Muscle layer of colon (tissue), 2 donors: ENCODE data around the gene EFNA5.
"Not testable (repeated sequence)": the region's sequence is repeated elsewhere in the genome, so short reads cannot be mapped to it uniquely, and the experiment has no call there.

Experiments
- H3K27ac ChIP-seq: one replicate; pipeline ENCODE4 v1.7.0; 2013; ENCODE audit warnings: low read depth, mild to moderate bottlenecking, low read length, moderate library complexity
- H3K27me3 ChIP-seq, 2 donors: one replicate each; pipeline ENCODE4 v1.7.0; 2013; ENCODE audit warnings: low read length in 2 of 2, mild to moderate bottlenecking in 2 of 2; ENCODE audit not compliant: insufficient read depth in 2 of 2, control insufficient read depth in 1 of 2
- H3K36me3 ChIP-seq: one replicate; pipeline ENCODE4 v1.7.0; 2013; ENCODE audit warnings: mild to moderate bottlenecking, low read length; ENCODE audit not compliant: insufficient read depth
- H3K4me1 ChIP-seq: one replicate; pipeline ENCODE4 v1.7.0; 2013; ENCODE audit warnings: mild to moderate bottlenecking, low read length; ENCODE audit not compliant: insufficient read depth
- H3K4me3 ChIP-seq, 2 donors: one replicate each; pipeline ENCODE4 v1.7.0; 2013; ENCODE audit warnings: low read length in 2 of 2, low read depth in 1 of 2, mild to moderate bottlenecking in 1 of 2, moderate library complexity in 1 of 2
- H3K9ac ChIP-seq: one replicate; pipeline ENCODE4 v1.7.0; 2013; ENCODE audit warnings: low read length
- H3K9me3 ChIP-seq: one replicate; pipeline ENCODE4 v1.7.0; 2013; ENCODE audit warnings: mild to moderate bottlenecking, low read length
- donor health status: abdominal sarcoma.
- donor health status: Adenocarcinoma of cecum.

The EFNA5 gene

GRCh38 chr5:107365320-107366109 lies 305.2 kb downstream of the EFNA5 start:
- H3K27me3 ChIP-seq, result no peaks in the 10 kb centered on the region
- no peak overlapping the region for H3K9ac ChIP-seq
- no peak overlapping the region for H3K27ac ChIP-seq
- H3K4me1 ChIP-seq, result no peaks in the 10 kb centered on the region
- no peaks in the 10 kb centered on the region for H3K36me3 ChIP-seq
- no peaks in the 10 kb centered on the region for H3K9me3 ChIP-seq
- no peak overlapping the region for H3K4me3 ChIP-seq

GRCh38 chr5:107364443-107365319 lies 306.1 kb downstream of the EFNA5 start:
- Histone ChIP-seq H3K27me3 (no peaks in the 10 kb centered on the region), H3K4me1 (no peaks in the 10 kb centered on the region), H3K27ac (no peak overlapping the region), H3K4me3 (no peak overlapping the region), H3K9ac (no peak overlapping the region), H3K36me3 (no peaks in the 10 kb centered on the region), H3K9me3 (no peaks in the 10 kb centered on the region)

- Histone ChIP-seq H3K4me3 (no peak overlapping the region), H3K36me3 (no peaks in the 10 kb centered on the region), H3K27me3 (no peaks in the 10 kb centered on the region), H3K9me3 (no peaks in the 10 kb centered on the region), H3K27ac (no peak overlapping the region), H3K9ac (no peak overlapping the region), H3K4me1 (no peaks in the 10 kb centered on the region)
Observed at GRCh38 chr5:107363768-107364167, 307.0 kb downstream of the EFNA5 start.

GRCh38 chr5:107361945-107362344 lies 308.8 kb downstream of the EFNA5 start:
- no peak overlapping the region for H3K27ac ChIP-seq

GRCh38 chr5:107359916-107360234 lies 310.9 kb downstream of the EFNA5 start:
- H3K4me1 ChIP-seq, result no peaks in the 10 kb centered on the region
- H3K27ac ChIP-seq, result no peak overlapping the region
- H3K36me3 ChIP-seq, result no peaks in the 10 kb centered on the region
- H3K27me3 ChIP-seq, result no peaks in the 10 kb centered on the region
- H3K9me3 ChIP-seq, result no peaks in the 10 kb centered on the region
- no peak overlapping the region for H3K9ac ChIP-seq
- no peak overlapping the region for H3K4me3 ChIP-seq

More at GRCh38 chr5:107361945-107362344, 308.8 kb downstream of the EFNA5 start:
- no peak overlapping the region for H3K4me3 ChIP-seq
- no peaks in the 10 kb centered on the region for H3K4me1 ChIP-seq
- H3K27me3 ChIP-seq, result no peaks in the 10 kb centered on the region
- H3K9ac ChIP-seq, result no peak overlapping the region
- H3K9me3 ChIP-seq, result no peaks in the 10 kb centered on the region
- no peaks in the 10 kb centered on the region for H3K36me3 ChIP-seq

- Histone ChIP-seq H3K9me3 (no peaks in the 10 kb centered on the region), H3K36me3 (no peaks in the 10 kb centered on the region), H3K27me3 (no peaks in the 10 kb centered on the region), H3K9ac (no peak overlapping the region), H3K27ac (no peak overlapping the region), H3K4me1 (no peaks in the 10 kb centered on the region), H3K4me3 (no peak overlapping the region)
Observed at GRCh38 chr5:107359033-107359915, 311.5 kb downstream of the EFNA5 start.

GRCh38 chr5:107356891-107357290 lies 313.8 kb downstream of the EFNA5 start:
- Histone ChIP-seq H3K27ac (no peak overlapping the region), H3K9ac (no peak overlapping the region), H3K27me3 (no peaks in the 10 kb centered on the region), H3K9me3 (no peaks in the 10 kb centered on the region), H3K4me1 (no peaks in the 10 kb centered on the region), H3K4me3 (no peak overlapping the region), H3K36me3 (no peaks in the 10 kb centered on the region)

- no peak overlapping the region for H3K4me3 ChIP-seq
- no peaks in the 10 kb centered on the region for H3K27me3 ChIP-seq
- no peaks in the 10 kb centered on the region for H3K4me1 ChIP-seq
- no peaks in the 10 kb centered on the region for H3K9me3 ChIP-seq
- H3K27ac ChIP-seq, result no peak overlapping the region
- H3K9ac ChIP-seq, result no peak overlapping the region
- no peaks in the 10 kb centered on the region for H3K36me3 ChIP-seq
Observed at GRCh38 chr5:107352576-107352975, 318.2 kb downstream of the EFNA5 start.

GRCh38 chr5:107346580-107346979 lies 324.2 kb downstream of the EFNA5 start:
- not testable (repeated sequence) for H3K9ac ChIP-seq, H3K4me3 ChIP-seq, H3K27me3 ChIP-seq, H3K27ac ChIP-seq, H3K36me3 ChIP-seq, H3K4me1 ChIP-seq, H3K9me3 ChIP-seq

- H3K9ac ChIP-seq, result no peak overlapping the region
- H3K27ac ChIP-seq, result no peak overlapping the region
- H3K9me3 ChIP-seq, result no peaks in the 10 kb centered on the region
- no peaks in the 10 kb centered on the region for H3K27me3 ChIP-seq
- H3K4me1 ChIP-seq, result no peaks in the 10 kb centered on the region
- no peaks in the 10 kb centered on the region for H3K36me3 ChIP-seq
- H3K4me3 ChIP-seq, result no peak overlapping the region
Observed at GRCh38 chr5:107342371-107342770, 328.4 kb downstream of the EFNA5 start.

- Histone ChIP-seq H3K27ac (no peak overlapping the region), H3K36me3 (no peaks in the 10 kb centered on the region), H3K27me3 (no peaks in the 10 kb centered on the region), H3K4me3 (no peak overlapping the region), H3K9me3 (no peaks in the 10 kb centered on the region), H3K9ac (no peak overlapping the region), H3K4me1 (no peaks in the 10 kb centered on the region)
Observed at GRCh38 chr5:107341376-107342084, 329.2 kb downstream of the EFNA5 start.
